G401.6 (cell line): ENCODE results near the gene PFKFB1.

ENCODE experiments used
- FAIRE-seq: peaks from 2 replicates; lab custom pipeline; 2012; peaks lifted over from hg19 to GRCh38; lab: Jason Lieb, UNC

The PFKFB1 gene

GRCh38 chrX:54994099-54994498, at the start of gene PFKFB1:
Gene PFKFB1 (minus strand): TSS chrX:54994188. CDS start chrX:54994007, 181 bp downstream.
- no peak for FAIRE-seq

GRCh38 chrX:55041514-55041913, 47.5 kb upstream of the PFKFB1 start:
- FAIRE-seq, result no peak

GRCh38 chrX:55039471-55039870, 45.5 kb upstream of the PFKFB1 start:
- FAIRE-seq, result no peak

- FAIRE-seq, result no peak
Measured at GRCh38 chrX:55033429-55033828, 39.4 kb upstream of the PFKFB1 start.

- FAIRE-seq, result no peak
Measured at GRCh38 chrX:55030271-55031205, 36.5 kb upstream of the PFKFB1 start, which contains the start of gene ALAS2. Gene ALAS2 (minus strand): TSS chrX:55030977. CDS start chrX:55026000, 4,977 bp downstream.

- FAIRE-seq, result no peak
Measured at GRCh38 chrX:55029291-55029690, 35.3 kb upstream of the PFKFB1 start.

GRCh38 chrX:55028611-55029010, 34.6 kb upstream of the PFKFB1 start:
- no peak for FAIRE-seq

- FAIRE-seq, result no peak
Measured at GRCh38 chrX:55028040-55028439, 34.1 kb upstream of the PFKFB1 start.

GRCh38 chrX:55026840-55027239, 32.9 kb upstream of the PFKFB1 start:
- no peak for FAIRE-seq

GRCh38 chrX:55026143-55026542, 32.2 kb upstream of the PFKFB1 start:
- FAIRE-seq, result no peak

GRCh38 chrX:55014897-55015299, 20.9 kb upstream of the PFKFB1 start:
- FAIRE-seq, result no peak

GRCh38 chrX:55011294-55011693, 17.3 kb upstream of the PFKFB1 start:
- peak; percentile 87 for FAIRE-seq

- no peak for FAIRE-seq
Measured at GRCh38 chrX:55008571-55009358, 14.8 kb upstream of the PFKFB1 start.

- no peak for FAIRE-seq
Measured at GRCh38 chrX:55007656-55008055, 13.7 kb upstream of the PFKFB1 start.

- FAIRE-seq, result no peak
Measured at GRCh38 chrX:55006827-55007621, 13.0 kb upstream of the PFKFB1 start.

- FAIRE-seq, result no peak
Measured at GRCh38 chrX:55005256-55005655, 11.3 kb upstream of the PFKFB1 start.

GRCh38 chrX:55004231-55004630, 10.2 kb upstream of the PFKFB1 start:
- FAIRE-seq, result no peak

GRCh38 chrX:54999717-55000598, 6.0 kb upstream of the PFKFB1 start, which contains the start of gene APEX2:
Gene APEX2 (plus strand): TSS chrX:55000363. CDS start chrX:55000423, 60 bp downstream.
- FAIRE-seq, result peak; percentile 98

GRCh38 chrX:54995621-54996020, 1.6 kb upstream of the PFKFB1 start:
- FAIRE-seq, result no peak

- no peak for FAIRE-seq
Measured at GRCh38 chrX:54994668-54995351, 822 bp upstream of the PFKFB1 start.
